ENCODE measurements around the gene PDXP. TPM values are rescaled to one million over a fixed set of nuclear protein-coding genes. Genes with fewer than 3 reads are reported as not detected.

PDXP gene
- total RNA-seq, 1 donor from 2014 or later, result 6.1 TPM

DNA sequence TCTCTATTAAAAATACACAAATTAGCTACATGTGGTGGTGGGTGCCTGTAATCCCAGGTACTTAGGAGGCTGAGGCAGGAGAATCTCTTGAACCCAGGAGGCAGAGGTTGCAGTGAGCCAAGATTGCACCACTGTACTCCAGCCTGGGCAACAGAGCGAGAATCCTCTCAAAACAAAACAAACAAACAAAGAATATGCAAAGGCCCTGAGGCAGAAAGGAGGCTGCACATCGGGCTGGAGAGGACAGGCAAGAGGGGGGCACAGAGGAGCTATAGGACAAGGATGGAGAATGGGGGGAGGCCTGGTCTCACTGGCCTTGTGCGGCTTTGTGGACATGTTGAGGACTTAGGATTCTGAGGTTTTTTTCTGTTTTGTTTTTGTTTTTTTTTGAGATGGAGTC is 46.7 kb downstream of the PDXP start:
- ATAC-seq (no peak), DNase-seq (no peak)
- no peak overlapping the region for H3K4me3 ChIP-seq
- TF ChIP-seq CTCF (IDR thresholded peaks at IDR 0.05), result no peak
- peaks cover 9% of the 10 kb centered on the region for H3K4me1 ChIP-seq
- H3K36me3 ChIP-seq, result no peaks in the 10 kb centered on the region
- no peaks in the 10 kb centered on the region for H3K27me3 ChIP-seq
- H3K27ac ChIP-seq, result no peak overlapping the region
- H3K9me3 ChIP-seq, result no peaks in the 10 kb centered on the region
- intact Hi-C loops (cut with DNase I), result no loop called here

DNA sequence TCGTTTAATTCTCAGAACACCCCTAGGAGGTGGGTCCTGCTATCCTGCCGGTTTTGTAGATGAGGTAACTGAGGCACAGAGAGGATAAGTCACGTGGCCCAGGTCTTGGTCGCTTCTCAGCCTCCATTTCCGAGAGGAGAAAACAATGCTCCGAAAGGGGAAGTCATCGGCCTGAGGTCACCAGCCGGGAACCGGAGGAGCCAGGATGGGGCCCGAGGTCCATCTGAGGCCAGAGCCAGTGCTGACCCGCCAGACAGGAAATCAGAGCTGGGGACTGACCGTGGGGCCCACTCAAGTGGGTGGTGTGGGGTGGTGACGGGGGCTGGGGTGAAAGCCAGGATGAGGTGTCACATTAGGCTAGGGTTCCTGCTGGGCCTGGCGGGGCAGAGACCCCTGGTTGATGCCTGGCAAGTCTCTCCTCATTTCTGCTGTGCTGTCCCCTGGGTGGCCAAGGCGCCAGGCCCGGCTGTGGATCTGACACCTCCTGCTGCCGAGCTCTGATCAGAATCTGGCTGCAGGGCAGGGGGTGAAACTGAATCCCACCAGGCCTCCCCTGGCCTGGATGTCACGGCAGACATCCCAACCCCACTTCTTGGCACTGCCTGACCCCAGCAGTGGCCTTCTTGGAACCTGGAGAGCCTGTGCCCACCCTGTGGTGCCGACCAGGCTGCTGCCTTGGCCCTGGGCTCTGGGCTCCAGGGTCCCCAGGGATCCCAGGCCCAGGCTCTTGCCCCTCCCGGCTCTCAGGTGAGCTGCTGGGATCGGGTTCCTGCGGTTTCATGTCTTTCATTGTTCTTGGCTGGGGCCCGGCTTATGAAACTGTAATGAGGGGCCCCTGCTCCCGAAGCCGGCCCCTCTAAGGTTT is 50.3 kb downstream of the PDXP start:
- TF ChIP-seq CTCF (IDR thresholded peaks at IDR 0.05), result no peak
- no peaks in the 10 kb centered on the region for H3K4me1 ChIP-seq
- no peak overlapping the region for H3K27ac ChIP-seq
- intact Hi-C loops (cut with DNase I), result no loop called here
- DNase-seq (no peak), ATAC-seq (peak; percentile 59)
- H3K4me3 ChIP-seq, result no peak overlapping the region
- H3K36me3 ChIP-seq, result no peaks in the 10 kb centered on the region
- no peaks in the 10 kb centered on the region for H3K27me3 ChIP-seq
- H3K9me3 ChIP-seq, result no peaks in the 10 kb centered on the region

GRCh38 chr22:37709445-37709765 is 50.9 kb downstream of the PDXP start:
- ATAC-seq, result no peak
- intact Hi-C loops (cut with DNase I), result no loop called here
- H3K36me3 ChIP-seq, result no peaks in the 10 kb centered on the region
- no peaks in the 10 kb centered on the region for H3K9me3 ChIP-seq
- no peak overlapping the region for H3K4me3 ChIP-seq
- no peaks in the 10 kb centered on the region for H3K4me1 ChIP-seq
- no peak overlapping the region for H3K27ac ChIP-seq
- TF ChIP-seq CTCF (IDR thresholded peaks at IDR 0.05), result no peak
- H3K27me3 ChIP-seq, result no peaks in the 10 kb centered on the region
- no peak for DNase-seq

GRCh38 chr22:37710675-37711074 is 52.2 kb downstream of the PDXP start:
- no peak for ATAC-seq
- no peaks in the 10 kb centered on the region for H3K27me3 ChIP-seq
- no peak overlapping the region for H3K27ac ChIP-seq
- no peaks in the 10 kb centered on the region for H3K9me3 ChIP-seq
- intact Hi-C loops (cut with DNase I), result no loop called here
- TF ChIP-seq CTCF (IDR thresholded peaks at IDR 0.05), result no peak
- H3K4me3 ChIP-seq, result no peak overlapping the region
- no peak for DNase-seq
- no peaks in the 10 kb centered on the region for H3K36me3 ChIP-seq
- no peaks in the 10 kb centered on the region for H3K4me1 ChIP-seq

- ATAC-seq (no peak), DNase-seq (no peak)
- TF ChIP-seq CTCF (IDR thresholded peaks at IDR 0.05), result no peak
- Histone ChIP-seq H3K4me1 (no peaks in the 10 kb centered on the region), H3K36me3 (no peaks in the 10 kb centered on the region), H3K4me3 (no peak overlapping the region), H3K27me3 (no peaks in the 10 kb centered on the region), H3K27ac (no peak overlapping the region), H3K9me3 (no peaks in the 10 kb centered on the region)
- intact Hi-C loops (cut with DNase I), result no loop called here
Measured at GRCh38 chr22:37711490-37711889, 53.0 kb downstream of the PDXP start.

Data from upper lobe of right lung (tissue), 1 donor.